ENCODE results near the gene BRD8. TPM values are rescaled to one million over a fixed set of nuclear protein-coding genes. Genes with fewer than 3 reads are reported as not detected.

The BRD8 gene
- total and polyA plus RNA-seq, 9 donors: 37.1 to 61.4 (median 44.6) TPM

DNA sequence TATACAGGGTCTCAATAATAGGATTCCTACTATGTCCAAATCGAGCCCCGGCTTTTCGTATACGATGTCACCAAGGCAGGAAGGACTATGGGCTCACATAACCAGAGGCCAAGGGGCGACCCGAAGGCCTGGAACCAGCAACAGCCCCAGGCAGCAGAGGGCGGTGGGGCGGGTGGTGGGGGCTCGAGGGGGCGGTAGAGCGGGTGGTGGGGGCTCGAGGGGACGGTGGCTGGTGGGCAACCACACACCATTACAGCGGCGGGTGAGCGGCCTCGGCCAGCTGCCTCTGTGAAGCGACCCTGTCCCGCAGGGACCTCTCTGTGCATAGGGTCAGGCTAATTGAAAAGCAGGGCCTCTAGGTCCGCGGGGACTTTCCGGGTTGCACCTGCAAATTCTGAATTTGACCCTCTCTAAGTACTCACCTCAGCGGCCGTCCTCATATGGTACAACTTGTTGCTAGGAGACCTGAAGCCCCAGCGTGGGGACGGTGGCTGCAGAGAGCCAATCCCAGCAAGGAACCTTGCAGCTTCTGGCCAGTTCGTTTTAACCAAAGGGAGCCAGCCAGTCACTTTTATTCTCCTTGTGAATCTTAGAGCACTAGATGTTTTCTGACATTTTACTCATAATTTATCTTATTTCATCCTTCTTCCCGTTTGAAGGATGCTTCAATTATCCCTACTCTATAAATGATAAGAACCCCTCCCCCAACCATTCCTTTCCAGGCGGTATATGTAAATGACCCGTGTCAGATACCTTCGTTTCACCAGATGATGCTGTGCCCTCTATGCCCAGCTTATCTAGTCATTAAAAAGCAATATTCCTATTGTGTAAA lies 39.3 kb downstream of the BRD8 start, which contains the start of gene NME5:
NME5 (minus strand) TSS at position 480 of the 832 bp plus-strand sequence. CDS start 648 bp downstream, outside the sequence.
- Histone ChIP-seq H3K4me3 (ENCODE audit: low read length) (peak within 1 kb of the TSS; percentile 54), H3K27me3 (ENCODE audit: control insufficient read depth, insufficient read depth, low read length) (no peaks in the 10 kb centered on the region), H3K4me1 (ENCODE audit: control insufficient read depth, insufficient read depth, low read length) (peaks cover 3% of the 10 kb centered on the region), H3K36me3 (ENCODE audit: control insufficient read depth, insufficient read depth, low read length) (no peaks in the 10 kb centered on the region), H3K27ac (ENCODE audit: low read length) (no peak within 1 kb of the TSS), H3K9me3 (replicated peaks; ENCODE audit: control insufficient read depth, low read depth, low read length) (no peaks in the 10 kb centered on the region)
- WGBS (ENCODE audit: insufficient coverage): 2% methylated on average over 15 of the region's 31 CpGs
- peak; percentile 74 for DNase-seq

DNA sequence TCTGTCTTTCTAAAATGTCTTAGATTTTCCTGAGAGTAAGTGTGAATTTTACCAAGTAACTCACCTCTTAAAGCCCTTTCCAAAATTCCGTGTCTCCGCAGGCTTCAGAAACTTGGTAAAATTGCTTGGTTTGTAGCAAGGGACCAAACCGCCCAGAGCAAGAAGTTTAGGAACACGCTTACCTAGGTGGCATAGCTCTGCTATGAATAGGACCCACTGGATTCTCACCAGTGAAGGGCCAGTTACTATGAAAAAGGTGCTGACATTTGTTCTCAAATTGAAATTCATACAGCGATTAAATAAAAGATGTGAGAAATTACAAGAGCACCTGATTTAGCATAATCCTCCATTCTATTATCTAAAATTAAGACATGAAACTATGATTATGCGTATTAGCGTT lies 45.9 kb downstream of the BRD8 start:
- WGBS (ENCODE audit: insufficient coverage): 92% methylated on average over 4 of the region's 7 CpGs
- no peaks in the 10 kb centered on the region for H3K36me3 ChIP-seq (ENCODE audit: control insufficient read depth, insufficient read depth, low read length)

DNA sequence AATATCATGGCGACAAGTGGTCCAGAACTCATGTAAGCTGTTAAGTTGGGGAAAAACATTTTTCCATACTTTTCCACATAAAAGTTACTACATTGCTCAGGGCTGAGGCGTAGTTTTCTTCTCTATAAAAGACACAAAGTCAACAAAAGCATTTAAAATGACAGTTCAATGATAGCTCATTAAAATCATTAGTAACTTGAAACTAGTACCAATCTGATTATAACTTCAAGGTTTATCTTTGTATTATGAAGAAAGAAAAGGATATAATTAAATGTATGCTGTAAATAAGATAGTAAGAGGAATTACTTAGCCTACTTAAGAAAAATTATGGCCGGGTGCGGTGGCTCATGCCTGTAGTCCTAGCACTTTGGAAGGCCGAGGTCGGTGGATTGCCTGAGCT lies 49.1 kb downstream of the BRD8 start:
- Histone ChIP-seq H3K27ac (ENCODE audit: low read length) (no peak overlapping the region), H3K4me3 (ENCODE audit: low read length) (no peak overlapping the region), H3K9me3 (replicated peaks; ENCODE audit: control insufficient read depth, low read depth, low read length) (no peaks in the 10 kb centered on the region), H3K4me1 (ENCODE audit: control insufficient read depth, insufficient read depth, low read length) (peaks cover 2% of the 10 kb centered on the region), H3K36me3 (ENCODE audit: control insufficient read depth, insufficient read depth, low read length) (no peaks in the 10 kb centered on the region), H3K27me3 (ENCODE audit: control insufficient read depth, insufficient read depth, low read length) (no peaks in the 10 kb centered on the region)
- WGBS (ENCODE audit: insufficient coverage): 88% methylated on average over 4 of the region's 6 CpGs
- no peak for DNase-seq

More for the DNA sequence above, 45.9 kb downstream of the BRD8 start:
- no peak for DNase-seq
- Histone ChIP-seq H3K27ac (ENCODE audit: low read length) (no peak overlapping the region), H3K4me3 (ENCODE audit: low read length) (no peak overlapping the region), H3K4me1 (ENCODE audit: control insufficient read depth, insufficient read depth, low read length) (peaks cover 2% of the 10 kb centered on the region), H3K27me3 (ENCODE audit: control insufficient read depth, insufficient read depth, low read length) (no peaks in the 10 kb centered on the region), H3K9me3 (replicated peaks; ENCODE audit: control insufficient read depth, low read depth, low read length) (no peaks in the 10 kb centered on the region)

DNA sequence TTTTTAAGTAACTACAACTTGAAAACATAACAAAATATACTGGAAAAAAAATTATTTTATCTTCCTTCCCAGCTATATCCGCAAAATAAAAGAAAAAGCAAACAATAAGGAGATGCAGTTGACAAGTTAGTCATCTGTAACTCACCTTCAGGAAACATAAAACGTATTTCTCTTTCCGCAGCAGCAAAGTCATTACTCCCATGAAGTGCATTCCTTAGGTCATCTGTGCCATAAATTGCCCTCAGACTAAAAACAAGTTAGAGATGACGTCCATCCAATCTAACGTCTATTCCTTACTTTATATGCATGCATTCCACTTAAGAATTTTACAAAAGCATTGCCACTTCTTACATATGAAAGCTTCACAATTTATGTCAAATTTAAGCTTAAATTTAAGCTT lies 50.1 kb downstream of the BRD8 start:
- H3K27me3 ChIP-seq (ENCODE audit: control insufficient read depth, insufficient read depth, low read length): no peaks in the 10 kb centered on the region
- H3K4me3 ChIP-seq (ENCODE audit: low read length): no peak overlapping the region
- DNase-seq: no peak
- 13% methylated on average over 2 of the region's 5 CpGs for WGBS (ENCODE audit: insufficient coverage)
- H3K36me3 ChIP-seq (ENCODE audit: control insufficient read depth, insufficient read depth, low read length): no peaks in the 10 kb centered on the region
- H3K27ac ChIP-seq (ENCODE audit: low read length): no peak overlapping the region
- H3K4me1 ChIP-seq (ENCODE audit: control insufficient read depth, insufficient read depth, low read length): peaks cover 2% of the 10 kb centered on the region
- H3K9me3 ChIP-seq (replicated peaks; ENCODE audit: control insufficient read depth, low read depth, low read length): no peaks in the 10 kb centered on the region

DNA sequence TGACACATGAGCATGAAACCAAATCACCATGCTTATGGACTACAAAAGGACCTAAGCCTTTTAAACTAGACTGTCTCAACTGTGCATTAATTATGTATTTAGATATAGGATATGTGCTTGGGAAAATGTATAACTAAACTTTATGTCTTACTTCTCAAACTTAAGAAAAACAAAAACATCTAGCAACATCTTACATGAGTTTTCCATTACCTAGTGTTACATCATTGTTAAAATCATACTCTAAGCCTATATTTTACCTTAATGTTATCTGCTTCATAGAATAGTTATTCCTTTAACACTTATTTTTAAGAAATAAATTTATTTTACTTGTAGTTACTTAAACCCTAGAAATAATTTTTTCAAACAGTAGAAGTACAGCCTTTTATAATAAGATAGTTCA lies 63.2 kb downstream of the BRD8 start:
- H3K27me3 ChIP-seq (ENCODE audit: control insufficient read depth, insufficient read depth, low read length): peaks cover 2% of the 10 kb centered on the region
- H3K27ac ChIP-seq (ENCODE audit: low read length): no peak overlapping the region
- no peaks in the 10 kb centered on the region for H3K36me3 ChIP-seq (ENCODE audit: control insufficient read depth, insufficient read depth, low read length)
- no peak for DNase-seq
- no peaks in the 10 kb centered on the region for H3K9me3 ChIP-seq (replicated peaks; ENCODE audit: control insufficient read depth, low read depth, low read length)
- no peak overlapping the region for H3K4me3 ChIP-seq (ENCODE audit: low read length)
- H3K4me1 ChIP-seq (ENCODE audit: control insufficient read depth, insufficient read depth, low read length): no peaks in the 10 kb centered on the region

DNA sequence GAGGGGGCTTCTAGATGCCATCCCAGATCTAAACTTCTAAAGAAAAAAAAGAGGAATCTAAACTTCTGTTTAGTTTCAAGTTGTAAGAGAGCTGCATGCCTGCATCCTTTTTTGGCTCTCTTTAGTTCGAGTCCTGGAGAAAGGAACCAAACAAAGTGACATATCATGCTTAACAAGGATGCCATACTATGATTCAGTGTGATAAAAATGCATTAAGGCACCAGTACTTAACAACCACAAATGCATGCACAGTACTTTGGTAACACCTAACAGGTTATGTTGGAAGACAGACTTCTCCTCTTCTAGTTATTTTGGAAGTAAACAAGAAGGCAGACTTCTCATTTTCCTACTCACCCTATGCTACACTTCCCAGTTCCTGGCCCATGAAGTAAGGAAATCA lies 66.5 kb downstream of the BRD8 start:
- Histone ChIP-seq H3K4me1 (ENCODE audit: control insufficient read depth, insufficient read depth, low read length) (no peaks in the 10 kb centered on the region), H3K27ac (ENCODE audit: low read length) (no peak overlapping the region), H3K27me3 (ENCODE audit: control insufficient read depth, insufficient read depth, low read length) (peaks cover 2% of the 10 kb centered on the region), H3K4me3 (ENCODE audit: low read length) (no peak overlapping the region), H3K36me3 (ENCODE audit: control insufficient read depth, insufficient read depth, low read length) (no peaks in the 10 kb centered on the region), H3K9me3 (replicated peaks; ENCODE audit: control insufficient read depth, low read depth, low read length) (no peaks in the 10 kb centered on the region)
- DNase-seq: no peak
- WGBS (ENCODE audit: insufficient coverage): no CpG with 5 or more reads among the region's 1 CpG

DNA sequence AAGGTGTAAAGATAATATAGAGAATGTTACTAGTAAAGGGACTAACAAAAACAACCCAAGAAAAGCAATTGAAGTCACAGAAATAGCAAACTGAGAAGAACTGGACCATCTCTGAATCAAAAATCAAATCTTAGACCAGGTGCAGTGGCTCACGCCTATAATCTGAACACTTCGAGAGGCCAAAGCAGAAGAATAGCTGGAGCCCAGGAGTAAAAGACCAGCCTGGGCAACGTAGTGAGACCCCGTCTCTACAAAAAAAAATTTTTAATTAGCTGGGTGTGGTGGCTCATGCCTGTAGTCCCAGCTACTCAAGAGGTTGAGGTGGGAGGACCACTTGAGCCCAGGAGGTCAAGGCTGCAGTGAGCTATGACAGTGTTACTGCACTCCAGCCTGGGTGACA lies 67.2 kb downstream of the BRD8 start:
- 85% methylated on average over 4 of the region's 4 CpGs for WGBS (ENCODE audit: insufficient coverage)
- Histone ChIP-seq H3K9me3 (replicated peaks; ENCODE audit: control insufficient read depth, low read depth, low read length) (no peaks in the 10 kb centered on the region), H3K36me3 (ENCODE audit: control insufficient read depth, insufficient read depth, low read length) (no peaks in the 10 kb centered on the region), H3K27me3 (ENCODE audit: control insufficient read depth, insufficient read depth, low read length) (peaks cover 2% of the 10 kb centered on the region), H3K27ac (ENCODE audit: low read length) (no peak overlapping the region), H3K4me1 (ENCODE audit: control insufficient read depth, insufficient read depth, low read length) (no peaks in the 10 kb centered on the region), H3K4me3 (ENCODE audit: low read length) (no peak overlapping the region)
- no peak for DNase-seq

DNA sequence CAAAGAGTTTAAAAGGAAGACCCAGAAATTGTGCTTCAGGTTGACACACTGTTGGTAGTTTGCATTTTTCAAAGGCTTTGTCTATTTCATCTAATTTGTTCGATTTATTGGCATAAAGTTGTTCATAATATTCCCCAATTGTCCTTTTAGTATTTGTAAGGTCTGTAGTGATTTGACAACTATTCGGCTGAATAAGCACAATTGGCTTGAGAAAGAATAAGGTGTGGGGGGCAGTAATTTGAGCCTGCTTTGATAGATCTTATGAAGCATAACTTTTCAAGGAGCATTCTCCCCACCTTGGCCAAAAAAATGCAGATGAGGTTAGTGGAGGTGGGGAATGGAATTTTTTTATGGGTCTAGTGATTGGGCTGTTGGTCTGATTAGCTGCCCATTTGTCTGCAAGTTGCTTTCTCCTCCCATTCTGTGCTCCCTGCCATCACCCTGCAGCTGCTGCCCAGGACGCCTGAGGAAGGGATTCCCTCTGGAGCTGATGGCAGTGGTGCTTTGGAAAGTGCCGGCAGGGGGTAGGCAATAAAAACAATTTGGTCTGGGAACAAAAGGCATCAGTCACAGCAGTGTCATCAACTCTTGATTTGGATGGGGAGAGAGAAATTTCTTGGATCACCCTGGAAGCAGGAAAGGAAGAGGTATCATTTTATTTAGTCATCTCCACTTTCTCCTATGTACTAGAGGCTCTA lies 68.0 kb downstream of the BRD8 start:
- Histone ChIP-seq H3K27me3 (ENCODE audit: control insufficient read depth, insufficient read depth, low read length) (peaks cover 2% of the 10 kb centered on the region), H3K36me3 (ENCODE audit: control insufficient read depth, insufficient read depth, low read length) (no peaks in the 10 kb centered on the region), H3K4me3 (ENCODE audit: low read length) (no peak overlapping the region), H3K4me1 (ENCODE audit: control insufficient read depth, insufficient read depth, low read length) (no peaks in the 10 kb centered on the region), H3K27ac (ENCODE audit: low read length) (no peak overlapping the region), H3K9me3 (replicated peaks; ENCODE audit: control insufficient read depth, low read depth, low read length) (no peaks in the 10 kb centered on the region)
- 11% methylated on average over 1 of the region's 4 CpGs for WGBS (ENCODE audit: insufficient coverage)
- no peak for DNase-seq

DNA sequence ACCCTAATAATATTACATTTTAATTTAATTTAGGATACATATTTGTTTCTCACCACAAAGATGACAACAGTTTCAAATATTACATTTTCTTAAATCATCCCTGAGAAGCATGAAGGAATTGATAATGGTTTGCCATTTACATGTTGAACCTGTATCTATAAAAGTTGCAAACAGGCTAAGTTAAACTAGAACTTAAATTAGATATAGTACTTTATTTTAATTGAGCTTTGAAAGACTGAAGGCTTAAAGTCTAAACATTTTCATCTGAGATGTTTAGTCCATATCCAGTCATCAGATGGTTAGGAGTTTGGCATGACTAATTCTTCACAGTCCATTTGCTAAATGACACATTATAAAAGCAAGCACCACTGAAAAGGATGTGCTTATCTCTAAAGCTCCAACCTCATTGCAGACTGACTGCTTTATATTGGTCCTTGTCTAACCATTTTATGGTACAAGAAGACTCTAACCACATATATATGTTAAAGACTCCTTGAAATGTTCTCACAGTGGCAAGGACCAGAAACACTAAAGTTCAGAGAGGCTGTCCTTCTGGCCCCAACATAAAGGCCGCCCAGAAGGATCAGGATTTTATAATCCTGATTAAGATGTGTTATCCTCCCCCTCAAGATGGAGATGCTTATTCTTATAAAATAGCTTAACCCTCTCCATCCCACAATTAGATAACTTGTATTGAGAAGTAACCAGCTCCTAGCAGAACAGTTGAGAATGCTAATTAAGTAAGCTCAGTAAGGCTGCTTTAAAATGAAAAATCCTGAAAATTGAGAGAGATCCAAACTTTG lies 68.8 kb downstream of the BRD8 start:
- H3K27ac ChIP-seq (ENCODE audit: low read length): no peak overlapping the region
- no peaks in the 10 kb centered on the region for H3K36me3 ChIP-seq (ENCODE audit: control insufficient read depth, insufficient read depth, low read length)
- no CpG with 5 or more reads among the region's 1 CpG for WGBS (ENCODE audit: insufficient coverage)
- H3K4me3 ChIP-seq (ENCODE audit: low read length): no peak overlapping the region
- peaks cover 2% of the 10 kb centered on the region for H3K27me3 ChIP-seq (ENCODE audit: control insufficient read depth, insufficient read depth, low read length)
- DNase-seq: no peak
- H3K4me1 ChIP-seq (ENCODE audit: control insufficient read depth, insufficient read depth, low read length): no peaks in the 10 kb centered on the region
- H3K9me3 ChIP-seq (replicated peaks; ENCODE audit: control insufficient read depth, low read depth, low read length): no peaks in the 10 kb centered on the region

DNA sequence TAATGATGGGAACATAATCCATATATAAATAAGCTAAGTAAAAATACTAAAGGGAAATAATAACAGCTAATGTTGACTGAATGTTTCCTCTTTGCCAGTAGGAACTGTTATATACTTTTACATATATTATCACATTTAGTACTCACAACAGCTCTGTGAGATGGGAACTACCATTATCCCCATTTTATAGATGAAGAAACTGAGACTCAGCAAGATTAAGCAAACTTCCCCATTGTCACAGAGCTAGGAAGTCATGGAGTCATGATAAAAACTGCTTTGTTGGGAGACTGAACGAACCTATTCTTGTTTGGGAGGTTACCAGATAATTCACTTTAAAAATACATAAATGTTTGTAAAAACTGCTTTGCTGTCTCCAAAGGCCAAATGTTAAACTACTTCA lies 71.2 kb downstream of the BRD8 start:
- DNase-seq: no peak
- Histone ChIP-seq H3K4me3 (ENCODE audit: low read length) (no peak overlapping the region), H3K27ac (ENCODE audit: low read length) (no peak overlapping the region), H3K27me3 (ENCODE audit: control insufficient read depth, insufficient read depth, low read length) (peaks cover 5% of the 10 kb centered on the region), H3K9me3 (replicated peaks; ENCODE audit: control insufficient read depth, low read depth, low read length) (no peaks in the 10 kb centered on the region), H3K36me3 (ENCODE audit: control insufficient read depth, insufficient read depth, low read length) (no peaks in the 10 kb centered on the region), H3K4me1 (ENCODE audit: control insufficient read depth, insufficient read depth, low read length) (no peaks in the 10 kb centered on the region)
- WGBS (ENCODE audit: insufficient coverage): no CpG with 5 or more reads among the region's 1 CpG
